SK-N-SH treated with all-trans-retinoic acid at 6 μM for 48 hours (cell line): ENCODE results near the gene SEPTIN6.
"Not testable (repeated sequence)": the region's sequence is repeated elsewhere in the genome, so short reads cannot be mapped to it uniquely, and the experiment has no call there.

Experiments used
- ATAC-seq: fragments of 200-7000 bp; cut with Tn5 transposase; 3 replicates; pipeline ENCODE4 v1.9.1; 2020; ENCODE audit warnings: mild to moderate bottlenecking, moderate library complexity
- ARNTL ChIP-seq: fragments of 450-650 bp; formaldehyde crosslinking; IDR thresholded peaks from 2 replicates; pipeline ENCODE4 v1.5.0; 2020; ENCODE audit warnings: low read depth, mild to moderate bottlenecking, moderate library complexity, borderline replicate concordance
- BACH2 ChIP-seq: fragments of 250-450 bp; sonication (Bioruptor Pico); IDR thresholded peaks from 2 replicates; pipeline ENCODE4 v1.9.0; 2021; ENCODE audit warnings: mild to moderate bottlenecking, borderline replicate concordance
- CSDC2 ChIP-seq: fragments of 250-450 bp; sonication (Bioruptor Pico); IDR thresholded peaks from 2 replicates; pipeline ENCODE4 v1.5.0; 2020; ENCODE audit warnings: mild to moderate bottlenecking, moderate library complexity
- GLIS3 ChIP-seq: fragments of 250-450 bp; sonication (Bioruptor Pico); IDR thresholded peaks from 2 replicates; pipeline ENCODE4 v1.5.0; 2020; ENCODE audit warnings: mild to moderate bottlenecking, moderate library complexity
- ISL1 ChIP-seq: fragments of 250-450 bp; sonication (Bioruptor Pico); IDR thresholded peaks from 2 replicates; pipeline ENCODE4 v2.1.2; 2022; ENCODE audit warnings: mild to moderate bottlenecking, moderate library complexity
- OSR1 ChIP-seq: fragments of 250-450 bp; sonication (Bioruptor Pico); IDR thresholded peaks from 2 replicates; pipeline ENCODE4 v1.8.0; 2022; ENCODE audit warnings: moderate library complexity, mild to moderate bottlenecking, inconsistent platforms
- PPARA ChIP-seq: fragments of 250-450 bp; sonication (Bioruptor Pico); IDR thresholded peaks from 2 replicates; pipeline ENCODE4 v1.5.0; 2020; ENCODE audit warnings: mild to moderate bottlenecking, borderline replicate concordance
- RARB ChIP-seq: fragments of 250-450 bp; sonication (Bioruptor Pico); IDR thresholded peaks from 2 replicates; pipeline ENCODE4 v1.8.0; 2021; ENCODE audit warnings: mild to moderate bottlenecking, moderate library complexity
- SNAI2 ChIP-seq: fragments of 250-450 bp; sonication (Bioruptor Pico); IDR thresholded peaks from 2 replicates; pipeline ENCODE4 v1.5.0; 2020; ENCODE audit warnings: mild to moderate bottlenecking, moderate library complexity
- TCF4 ChIP-seq: fragments of 250-450 bp; sonication (Bioruptor Pico); IDR thresholded peaks from 2 replicates; pipeline ENCODE4 v1.8.0; 2021; ENCODE audit warnings: mild to moderate bottlenecking, moderate library complexity, borderline replicate concordance
- TOX ChIP-seq: fragments of 250-450 bp; sonication (Bioruptor Pico); IDR thresholded peaks from 2 replicates; pipeline ENCODE4 v1.8.0; 2021; ENCODE audit warnings: mild to moderate bottlenecking, moderate library complexity, borderline replicate concordance
- ZC3H10 ChIP-seq: fragments of 250-450 bp; sonication (Bioruptor Pico); IDR thresholded peaks from 2 replicates; pipeline ENCODE4 v1.5.1; 2021; ENCODE audit warnings: mild to moderate bottlenecking, moderate library complexity
- ZFP3 ChIP-seq: fragments of 250-450 bp; sonication (Bioruptor Pico); IDR thresholded peaks from 2 replicates; pipeline ENCODE4 v1.5.0; 2020; ENCODE audit warnings: mild to moderate bottlenecking, moderate library complexity
- ZFP30 ChIP-seq: fragments of 450-650 bp; formaldehyde crosslinking; IDR thresholded peaks from 2 replicates; pipeline ENCODE4 v1.5.0; 2022; ENCODE audit warnings: mild to moderate bottlenecking, moderate library complexity
- ZNF565 ChIP-seq: fragments of 450-650 bp; formaldehyde crosslinking; conservative IDR thresholded peaks from 2 replicates; pipeline ENCODE4 v1.5.0; 2020; ENCODE audit warnings: low read depth, mild to moderate bottlenecking, moderate library complexity
- ZNF70 ChIP-seq: fragments of 450-650 bp; formaldehyde crosslinking; IDR thresholded peaks from 2 replicates; pipeline ENCODE4 v1.5.0; 2020; ENCODE audit warnings: mild to moderate bottlenecking, moderate library complexity
- ZNF8 ChIP-seq: fragments of 450-650 bp; formaldehyde crosslinking; IDR thresholded peaks from 2 replicates; pipeline ENCODE4 v1.5.0; 2020; ENCODE audit warnings: mild to moderate bottlenecking, moderate library complexity
- TF ChIP-seq, protein P1 (sequence below): fragments of 250-450 bp; sonication (Bioruptor Pico); IDR thresholded peaks from 2 replicates; pipeline ENCODE4 v1.8.0; 2021; ENCODE audit warnings: low read depth, mild to moderate bottlenecking, moderate library complexity, borderline replicate concordance
- TF ChIP-seq, protein P2 (sequence below): fragments of 250-450 bp; sonication (Bioruptor Pico); IDR thresholded peaks from 2 replicates; pipeline ENCODE4 v1.8.0; 2020; ENCODE audit warnings: mild to moderate bottlenecking, moderate library complexity, borderline replicate concordance
- TF ChIP-seq, protein P3 (sequence below): fragments of 250-450 bp; sonication (Bioruptor Pico); IDR thresholded peaks from 2 replicates; pipeline ENCODE4 v1.5.0; 2020; ENCODE audit warnings: mild to moderate bottlenecking, moderate library complexity
- TF ChIP-seq, protein P4 (sequence below): fragments of 250-450 bp; sonication (Bioruptor Pico); IDR thresholded peaks from 2 replicates; pipeline ENCODE4 v1.5.1; 2020; ENCODE audit warnings: low read depth, mild to moderate bottlenecking, moderate library complexity

Gene SEPTIN6

DNA sequence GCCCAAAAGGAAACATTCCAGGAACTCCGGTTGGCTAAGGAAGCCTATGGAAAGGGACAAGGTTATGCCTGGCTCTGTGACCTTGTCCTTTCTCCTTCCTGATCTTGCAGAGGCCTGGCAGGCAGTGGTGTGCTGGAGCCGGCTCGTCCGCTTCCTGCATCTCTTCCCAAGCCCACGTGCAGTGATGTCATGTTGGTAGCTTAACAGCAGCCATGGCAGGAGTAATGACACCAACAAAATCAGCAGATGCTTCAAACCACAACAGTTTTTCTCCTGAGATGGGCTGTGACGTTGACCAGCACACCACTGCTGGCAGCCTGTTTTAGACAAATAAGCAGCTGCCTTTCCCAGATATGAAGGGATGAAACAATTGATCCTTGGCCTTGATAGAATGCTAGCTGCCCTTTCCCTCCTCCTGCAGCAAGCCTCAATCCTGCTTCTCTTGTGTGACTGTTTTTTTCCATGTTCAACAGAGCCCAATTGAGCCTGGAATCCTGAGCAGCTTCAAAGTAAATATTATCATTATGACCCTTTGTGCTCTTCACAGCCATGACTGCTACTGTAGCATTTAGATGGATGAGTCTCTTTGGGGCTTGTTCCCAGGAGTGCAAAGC, 23.4 kb downstream of the SEPTIN6 start (continued):
- TF ChIP-seq ZNF70 (no peak), RARB (CRISPR knock-in tag) (no peak), ZC3H10 (CRISPR knock-in tag) (no peak), ZFP30 (CRISPR knock-in tag) (no peak), BACH2 (CRISPR knock-in tag) (no peak), OSR1 (CRISPR knock-in tag) (no peak), ARNTL (CRISPR knock-in tag) (no peak), SNAI2 (CRISPR knock-in tag) (peak; percentile 73; the same call in 1 of the 2 replicates), PPARA (no peak)
- TF ChIP-seq, protein P1, sequence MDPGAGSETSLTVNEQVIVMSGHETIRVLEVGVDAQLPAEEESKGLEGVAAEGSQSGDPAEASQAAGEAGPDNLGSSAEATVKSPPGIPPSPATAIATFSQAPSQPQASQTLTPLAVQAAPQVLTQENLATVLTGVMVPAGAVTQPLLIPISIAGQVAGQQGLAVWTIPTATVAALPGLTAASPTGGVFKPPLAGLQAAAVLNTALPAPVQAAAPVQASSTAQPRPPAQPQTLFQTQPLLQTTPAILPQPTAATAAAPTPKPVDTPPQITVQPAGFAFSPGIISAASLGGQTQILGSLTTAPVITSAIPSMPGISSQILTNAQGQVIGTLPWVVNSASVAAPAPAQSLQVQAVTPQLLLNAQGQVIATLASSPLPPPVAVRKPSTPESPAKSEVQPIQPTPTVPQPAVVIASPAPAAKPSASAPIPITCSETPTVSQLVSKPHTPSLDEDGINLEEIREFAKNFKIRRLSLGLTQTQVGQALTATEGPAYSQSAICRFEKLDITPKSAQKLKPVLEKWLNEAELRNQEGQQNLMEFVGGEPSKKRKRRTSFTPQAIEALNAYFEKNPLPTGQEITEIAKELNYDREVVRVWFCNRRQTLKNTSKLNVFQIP (CRISPR knock-in tag), result no peak

DNA sequence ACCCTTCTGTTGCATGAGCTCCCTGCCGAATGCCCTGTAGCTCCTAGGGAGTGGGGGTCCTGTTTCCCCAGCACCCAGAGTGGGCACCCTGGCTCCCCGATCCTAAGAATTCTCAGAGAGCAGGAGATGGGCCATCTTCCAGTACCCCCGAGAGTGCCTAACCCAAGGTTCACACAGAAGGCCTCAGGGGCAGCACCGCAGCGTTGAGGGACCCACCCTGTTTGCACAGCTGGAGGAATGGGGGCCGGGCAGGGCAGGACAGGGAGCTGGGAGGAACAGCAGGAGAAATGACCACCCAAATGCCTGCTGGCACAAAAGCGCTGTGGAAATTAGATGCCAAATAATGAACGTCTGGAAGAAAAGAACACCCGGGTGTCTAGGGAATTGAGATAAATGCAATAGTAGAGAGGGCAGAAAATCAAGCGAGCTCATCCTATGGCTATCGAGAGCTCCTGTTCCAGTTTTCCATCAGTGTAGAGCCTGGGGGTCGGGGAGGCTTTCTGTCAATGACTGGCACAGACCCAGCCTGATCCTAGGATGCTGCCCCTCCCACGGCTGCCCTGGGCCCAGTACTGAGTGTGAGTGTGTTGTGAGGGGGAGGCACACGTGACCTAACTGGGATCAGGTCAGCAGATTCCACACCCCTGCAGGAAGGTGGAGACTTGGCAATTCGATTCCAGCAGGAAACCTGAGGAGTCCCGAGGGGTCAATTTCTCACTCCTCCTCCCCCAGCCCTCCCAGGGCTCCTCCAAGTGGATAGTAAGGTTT, 25.7 kb downstream of the SEPTIN6 start:
- ATAC-seq, result no peak
- TF ChIP-seq BACH2 (CRISPR knock-in tag), result no peak
- no peak for TF ChIP-seq ZNF8
- no peak for TF ChIP-seq ARNTL (CRISPR knock-in tag)
- TF ChIP-seq, protein P2, sequence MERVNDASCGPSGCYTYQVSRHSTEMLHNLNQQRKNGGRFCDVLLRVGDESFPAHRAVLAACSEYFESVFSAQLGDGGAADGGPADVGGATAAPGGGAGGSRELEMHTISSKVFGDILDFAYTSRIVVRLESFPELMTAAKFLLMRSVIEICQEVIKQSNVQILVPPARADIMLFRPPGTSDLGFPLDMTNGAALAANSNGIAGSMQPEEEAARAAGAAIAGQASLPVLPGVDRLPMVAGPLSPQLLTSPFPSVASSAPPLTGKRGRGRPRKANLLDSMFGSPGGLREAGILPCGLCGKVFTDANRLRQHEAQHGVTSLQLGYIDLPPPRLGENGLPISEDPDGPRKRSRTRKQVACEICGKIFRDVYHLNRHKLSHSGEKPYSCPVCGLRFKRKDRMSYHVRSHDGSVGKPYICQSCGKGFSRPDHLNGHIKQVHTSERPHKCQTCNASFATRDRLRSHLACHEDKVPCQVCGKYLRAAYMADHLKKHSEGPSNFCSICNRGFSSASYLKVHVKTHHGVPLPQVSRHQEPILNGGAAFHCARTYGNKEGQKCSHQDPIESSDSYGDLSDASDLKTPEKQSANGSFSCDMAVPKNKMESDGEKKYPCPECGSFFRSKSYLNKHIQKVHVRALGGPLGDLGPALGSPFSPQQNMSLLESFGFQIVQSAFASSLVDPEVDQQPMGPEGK (CRISPR knock-in tag), result no peak
- TF ChIP-seq TCF4 (CRISPR knock-in tag), result no peak
- TF ChIP-seq ZNF565 (CRISPR knock-in tag), result no peak
- no peak for TF ChIP-seq TOX (CRISPR knock-in tag)

DNA sequence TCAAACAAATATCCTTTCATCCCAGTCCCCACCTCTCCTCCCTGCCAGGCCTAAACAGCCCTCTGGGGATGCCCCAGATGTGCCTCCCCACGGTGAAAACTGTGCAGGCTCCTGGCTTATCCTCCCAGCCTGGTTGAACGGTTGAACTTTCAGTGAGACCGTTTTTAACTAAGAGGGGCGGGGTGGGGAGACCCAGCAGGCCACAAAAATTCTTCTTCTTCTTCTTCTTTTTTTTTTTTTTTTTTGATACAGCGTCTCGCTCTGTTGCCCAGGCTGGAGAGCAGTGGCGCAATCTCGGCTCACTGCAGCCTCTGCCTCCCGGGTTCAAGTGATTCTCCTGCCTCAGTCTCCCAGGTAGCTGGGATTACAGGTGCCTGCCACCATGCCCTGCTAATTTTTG, 28.1 kb downstream of the SEPTIN6 start:
- ATAC-seq, result not testable (repeated sequence)

DNA sequence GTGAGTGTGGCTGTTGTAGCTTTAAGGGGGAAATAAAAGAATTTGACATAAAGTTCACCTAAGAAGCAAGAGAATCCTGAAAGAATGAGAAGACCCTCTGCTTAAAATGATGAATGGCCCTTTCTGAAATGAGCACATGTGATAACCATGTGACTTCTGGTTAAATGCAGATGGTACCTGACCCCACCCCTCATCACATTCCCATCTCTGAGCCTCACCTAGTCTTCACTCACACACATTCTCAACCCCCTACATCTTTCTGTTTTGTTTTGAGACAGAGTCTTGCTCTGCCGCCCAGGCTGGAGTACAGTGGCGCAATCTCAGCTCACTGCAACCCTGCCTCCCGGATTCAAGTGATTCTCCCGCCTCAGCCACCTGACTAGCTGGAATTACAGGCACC, 31.5 kb downstream of the SEPTIN6 start:
- TF ChIP-seq ISL1 (CRISPR knock-in tag) (no peak), ZNF70 (no peak), ZC3H10 (CRISPR knock-in tag) (no peak), ZFP30 (CRISPR knock-in tag) (no peak), TOX (CRISPR knock-in tag) (no peak), ZFP3 (CRISPR knock-in tag) (no peak), GLIS3 (no peak), ZNF565 (CRISPR knock-in tag) (no peak), SNAI2 (CRISPR knock-in tag) (no peak), RARB (CRISPR knock-in tag) (no peak), CSDC2 (no peak), BACH2 (CRISPR knock-in tag) (no peak), PPARA (no peak), TCF4 (CRISPR knock-in tag) (no peak)
- TF ChIP-seq, protein P3, sequence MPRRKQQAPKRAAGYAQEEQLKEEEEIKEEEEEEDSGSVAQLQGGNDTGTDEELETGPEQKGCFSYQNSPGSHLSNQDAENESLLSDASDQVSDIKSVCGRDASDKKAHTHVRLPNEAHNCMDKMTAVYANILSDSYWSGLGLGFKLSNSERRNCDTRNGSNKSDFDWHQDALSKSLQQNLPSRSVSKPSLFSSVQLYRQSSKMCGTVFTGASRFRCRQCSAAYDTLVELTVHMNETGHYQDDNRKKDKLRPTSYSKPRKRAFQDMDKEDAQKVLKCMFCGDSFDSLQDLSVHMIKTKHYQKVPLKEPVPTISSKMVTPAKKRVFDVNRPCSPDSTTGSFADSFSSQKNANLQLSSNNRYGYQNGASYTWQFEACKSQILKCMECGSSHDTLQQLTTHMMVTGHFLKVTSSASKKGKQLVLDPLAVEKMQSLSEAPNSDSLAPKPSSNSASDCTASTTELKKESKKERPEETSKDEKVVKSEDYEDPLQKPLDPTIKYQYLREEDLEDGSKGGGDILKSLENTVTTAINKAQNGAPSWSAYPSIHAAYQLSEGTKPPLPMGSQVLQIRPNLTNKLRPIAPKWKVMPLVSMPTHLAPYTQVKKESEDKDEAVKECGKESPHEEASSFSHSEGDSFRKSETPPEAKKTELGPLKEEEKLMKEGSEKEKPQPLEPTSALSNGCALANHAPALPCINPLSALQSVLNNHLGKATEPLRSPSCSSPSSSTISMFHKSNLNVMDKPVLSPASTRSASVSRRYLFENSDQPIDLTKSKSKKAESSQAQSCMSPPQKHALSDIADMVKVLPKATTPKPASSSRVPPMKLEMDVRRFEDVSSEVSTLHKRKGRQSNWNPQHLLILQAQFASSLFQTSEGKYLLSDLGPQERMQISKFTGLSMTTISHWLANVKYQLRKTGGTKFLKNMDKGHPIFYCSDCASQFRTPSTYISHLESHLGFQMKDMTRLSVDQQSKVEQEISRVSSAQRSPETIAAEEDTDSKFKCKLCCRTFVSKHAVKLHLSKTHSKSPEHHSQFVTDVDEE (CRISPR knock-in tag), result no peak
- TF ChIP-seq, protein P2 (CRISPR knock-in tag), result no peak
- TF ChIP-seq, protein P1 (CRISPR knock-in tag), result no peak
- TF ChIP-seq, protein P4, sequence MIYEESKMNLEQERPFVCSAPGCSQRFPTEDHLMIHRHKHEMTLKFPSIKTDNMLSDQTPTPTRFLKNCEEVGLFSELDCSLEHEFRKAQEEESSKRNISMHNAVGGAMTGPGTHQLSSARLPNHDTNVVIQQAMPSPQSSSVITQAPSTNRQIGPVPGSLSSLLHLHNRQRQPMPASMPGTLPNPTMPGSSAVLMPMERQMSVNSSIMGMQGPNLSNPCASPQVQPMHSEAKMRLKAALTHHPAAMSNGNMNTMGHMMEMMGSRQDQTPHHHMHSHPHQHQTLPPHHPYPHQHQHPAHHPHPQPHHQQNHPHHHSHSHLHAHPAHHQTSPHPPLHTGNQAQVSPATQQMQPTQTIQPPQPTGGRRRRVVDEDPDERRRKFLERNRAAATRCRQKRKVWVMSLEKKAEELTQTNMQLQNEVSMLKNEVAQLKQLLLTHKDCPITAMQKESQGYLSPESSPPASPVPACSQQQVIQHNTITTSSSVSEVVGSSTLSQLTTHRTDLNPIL (CRISPR knock-in tag), result no peak
- no peak for ATAC-seq
